ENCODE results near the gene SP2.
"Not testable (repeated sequence)": the region's sequence is repeated elsewhere in the genome, so short reads cannot be mapped to it uniquely, and the experiment has no call there.

SP2 gene

DNA sequence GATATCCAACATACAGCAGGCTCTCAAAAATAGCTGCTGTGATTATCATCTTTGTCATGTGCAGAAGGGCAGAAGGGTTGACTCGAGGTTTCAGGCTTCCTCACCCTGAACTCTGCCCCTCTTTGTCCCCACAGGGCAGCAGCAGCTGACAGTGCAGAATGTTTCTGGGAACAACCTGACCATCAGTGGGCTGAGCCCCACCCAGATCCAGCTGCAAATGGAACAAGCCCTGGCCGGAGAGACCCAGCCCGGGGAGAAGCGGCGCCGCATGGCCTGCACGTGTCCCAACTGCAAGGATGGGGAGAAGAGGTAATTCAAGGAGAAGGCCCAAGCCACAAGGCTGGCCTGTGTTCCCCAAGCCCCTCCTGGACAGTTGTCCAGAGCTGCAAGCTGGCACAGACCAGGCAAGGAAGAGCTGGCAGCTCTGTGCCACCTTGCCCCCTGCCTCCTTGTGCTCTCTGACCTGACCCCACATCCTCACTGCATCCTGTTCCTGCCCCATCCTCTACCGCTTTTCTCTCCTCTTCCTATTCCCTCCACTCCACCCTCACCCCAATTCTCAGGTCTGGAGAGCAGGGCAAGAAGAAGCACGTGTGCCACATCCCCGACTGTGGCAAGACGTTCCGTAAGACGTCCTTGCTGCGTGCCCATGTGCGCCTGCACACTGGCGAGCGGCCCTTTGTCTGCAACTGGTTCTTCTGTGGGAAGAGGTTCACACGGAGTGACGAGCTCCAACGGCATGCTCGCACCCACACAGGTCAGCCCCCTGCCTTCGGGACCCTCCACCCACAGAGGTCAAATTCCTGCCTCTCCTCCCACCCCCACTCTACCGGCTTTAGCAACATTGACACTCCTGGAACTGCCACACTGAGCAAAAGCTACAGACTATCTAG, 29.0 kb downstream of the SP2 start:
- Histone ChIP-seq H3K36me3 (ENCODE audit: control insufficient read depth, insufficient read depth, low read length) (peaks cover 25% of the 10 kb centered on the region), H3K27ac (ENCODE audit: low read depth, low read length) (no peak overlapping the region), H3K27me3 (ENCODE audit: control insufficient read depth, insufficient read depth, low read length) (no peaks in the 10 kb centered on the region), H3K9ac (ENCODE audit: low read length) (no peak overlapping the region), H3K4me1 (ENCODE audit: control insufficient read depth, insufficient read depth, low read length) (no peaks in the 10 kb centered on the region), H3K4me3 (ENCODE audit: low read length) (no peak overlapping the region)

GRCh38 chr17:47925678-47925988, 29.6 kb downstream of the SP2 start:
- Histone ChIP-seq H3K9ac (ENCODE audit: low read length) (no peak overlapping the region), H3K4me3 (ENCODE audit: low read length) (no peak overlapping the region), H3K36me3 (ENCODE audit: control insufficient read depth, insufficient read depth, low read length) (peaks cover 25% of the 10 kb centered on the region), H3K27me3 (ENCODE audit: control insufficient read depth, insufficient read depth, low read length) (no peaks in the 10 kb centered on the region), H3K27ac (ENCODE audit: low read depth, low read length) (no peak overlapping the region), H3K4me1 (ENCODE audit: control insufficient read depth, insufficient read depth, low read length) (no peaks in the 10 kb centered on the region)

- no peak overlapping the region for H3K4me3 ChIP-seq (ENCODE audit: low read length)
- peaks cover 25% of the 10 kb centered on the region for H3K36me3 ChIP-seq (ENCODE audit: control insufficient read depth, insufficient read depth, low read length)
- no peaks in the 10 kb centered on the region for H3K4me1 ChIP-seq (ENCODE audit: control insufficient read depth, insufficient read depth, low read length)
- no peaks in the 10 kb centered on the region for H3K27me3 ChIP-seq (ENCODE audit: control insufficient read depth, insufficient read depth, low read length)
- H3K9ac ChIP-seq (ENCODE audit: low read length), result no peak overlapping the region
- no peak overlapping the region for H3K27ac ChIP-seq (ENCODE audit: low read depth, low read length)
These were observed 31.9 kb downstream of the SP2 start for GRCh38 chr17:47927821-47928400.

DNA sequence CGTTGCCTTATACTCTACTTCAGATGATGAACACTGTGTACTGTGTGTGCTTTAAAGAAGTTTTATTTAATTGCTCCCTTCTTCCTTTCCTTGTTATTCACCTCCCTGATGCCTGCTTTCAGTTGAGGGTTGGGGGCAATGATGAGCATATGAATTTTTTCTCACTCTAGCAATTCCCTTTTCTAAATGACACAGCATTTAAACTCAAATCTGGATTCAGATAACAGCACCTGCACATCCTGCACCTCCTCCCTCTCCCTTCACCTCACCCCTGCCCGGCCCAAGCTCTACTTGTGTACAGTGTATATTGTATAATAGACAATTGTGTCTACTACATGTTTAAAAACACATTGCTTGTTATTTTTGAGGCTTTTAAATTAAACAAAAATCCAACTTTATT, 32.4 kb downstream of the SP2 start:
- H3K4me3 ChIP-seq (ENCODE audit: low read length), result no peak overlapping the region
- no peaks in the 10 kb centered on the region for H3K27me3 ChIP-seq (ENCODE audit: control insufficient read depth, insufficient read depth, low read length)
- H3K36me3 ChIP-seq (ENCODE audit: control insufficient read depth, insufficient read depth, low read length), result peaks cover 20% of the 10 kb centered on the region
- no peak overlapping the region for H3K9ac ChIP-seq (ENCODE audit: low read length)
- H3K4me1 ChIP-seq (ENCODE audit: control insufficient read depth, insufficient read depth, low read length), result no peaks in the 10 kb centered on the region
- H3K27ac ChIP-seq (ENCODE audit: low read depth, low read length), result no peak overlapping the region

DNA sequence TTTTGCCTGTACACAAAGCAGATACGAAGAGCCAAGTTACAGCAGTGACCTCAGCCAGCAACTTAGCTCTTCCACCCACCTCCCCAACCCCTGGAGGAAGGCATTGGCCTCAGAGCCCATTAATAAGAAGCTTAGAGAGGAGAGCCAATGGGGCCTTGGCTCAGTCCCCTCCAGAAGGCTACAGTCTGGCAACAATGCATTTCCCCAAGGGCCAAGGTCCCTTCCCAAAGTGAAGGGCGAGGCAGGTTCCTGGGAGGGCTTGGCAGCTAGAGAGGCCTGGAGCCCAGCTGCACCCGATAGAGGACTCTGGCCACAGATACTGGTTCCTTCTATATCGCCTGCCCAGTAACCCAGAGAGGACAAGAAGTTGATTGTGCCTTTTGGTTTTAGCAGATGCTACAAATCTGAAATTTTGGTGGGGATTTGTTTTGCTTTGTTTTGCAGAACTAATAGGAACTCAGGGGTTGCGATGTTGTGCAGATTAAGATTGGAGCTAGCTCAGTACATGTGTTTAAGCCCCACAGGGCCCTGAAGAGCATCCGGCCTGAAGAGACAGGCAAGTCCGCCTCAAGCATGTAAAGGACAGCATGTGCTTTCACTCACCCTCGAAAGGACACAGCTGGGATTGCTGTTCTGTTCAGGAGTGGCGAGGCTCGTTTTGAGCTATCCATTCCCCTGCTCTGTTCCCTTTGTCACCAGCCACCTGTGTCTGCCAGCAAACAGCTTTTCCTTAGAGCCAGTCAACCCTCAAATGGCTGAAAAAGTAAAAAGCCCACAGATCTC, 33.4 kb downstream of the SP2 start:
- H3K27me3 ChIP-seq (ENCODE audit: control insufficient read depth, insufficient read depth, low read length), result no peaks in the 10 kb centered on the region
- no peaks in the 10 kb centered on the region for H3K4me1 ChIP-seq (ENCODE audit: control insufficient read depth, insufficient read depth, low read length)
- no peak overlapping the region for H3K27ac ChIP-seq (ENCODE audit: low read depth, low read length)
- H3K4me3 ChIP-seq (ENCODE audit: low read length), result no peak overlapping the region
- peaks cover 15% of the 10 kb centered on the region for H3K36me3 ChIP-seq (ENCODE audit: control insufficient read depth, insufficient read depth, low read length)
- no peak overlapping the region for H3K9ac ChIP-seq (ENCODE audit: low read length)

DNA sequence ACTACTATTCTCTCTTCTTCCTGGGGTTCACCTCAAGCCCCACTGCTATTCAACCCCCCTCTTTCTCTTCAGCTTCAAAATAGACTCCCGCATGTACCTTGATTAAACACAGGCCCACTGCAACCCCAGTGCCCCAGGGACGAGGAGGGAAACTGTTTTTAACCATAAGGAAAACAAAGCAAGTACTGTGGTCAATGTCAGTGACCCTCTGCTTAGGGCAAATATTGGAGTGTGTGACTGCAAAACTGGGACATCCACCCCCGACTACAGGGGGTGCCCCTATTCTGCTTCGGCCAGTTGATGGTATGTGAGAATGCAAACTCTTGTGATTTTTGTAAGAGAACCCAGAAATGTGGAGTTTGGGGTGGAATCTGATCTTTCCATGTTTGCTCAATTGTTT, 35.8 kb downstream of the SP2 start:
- no peak overlapping the region for H3K9ac ChIP-seq (ENCODE audit: low read length)
- no peak overlapping the region for H3K27ac ChIP-seq (ENCODE audit: low read depth, low read length)
- H3K36me3 ChIP-seq (ENCODE audit: control insufficient read depth, insufficient read depth, low read length), result peaks cover 4% of the 10 kb centered on the region
- H3K27me3 ChIP-seq (ENCODE audit: control insufficient read depth, insufficient read depth, low read length), result no peaks in the 10 kb centered on the region
- no peaks in the 10 kb centered on the region for H3K4me1 ChIP-seq (ENCODE audit: control insufficient read depth, insufficient read depth, low read length)
- H3K4me3 ChIP-seq (ENCODE audit: low read length), result no peak overlapping the region

DNA sequence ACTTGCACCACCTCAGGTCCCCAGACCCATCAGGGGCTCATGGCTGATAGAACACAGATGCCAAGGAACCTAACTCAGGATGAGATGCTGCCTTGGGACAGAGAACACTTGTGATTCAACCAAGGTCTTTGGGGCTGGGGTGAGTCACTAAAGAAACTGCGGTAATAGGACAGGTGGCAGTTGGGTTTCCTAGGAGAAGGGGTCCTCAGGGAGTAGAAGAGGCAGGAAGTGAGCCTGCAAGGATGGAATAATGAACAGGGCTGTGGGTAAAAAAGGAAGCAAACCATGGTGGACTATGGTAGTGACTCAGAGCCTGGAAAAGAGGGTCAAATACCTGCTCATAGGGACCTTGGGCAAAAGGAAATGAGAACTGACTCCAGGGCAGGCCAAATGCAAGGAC, 38.8 kb downstream of the SP2 start:
- Histone ChIP-seq H3K27ac (ENCODE audit: low read depth, low read length) (no peak overlapping the region), H3K4me1 (ENCODE audit: control insufficient read depth, insufficient read depth, low read length) (no peaks in the 10 kb centered on the region), H3K4me3 (ENCODE audit: low read length) (no peak overlapping the region), H3K36me3 (ENCODE audit: control insufficient read depth, insufficient read depth, low read length) (no peaks in the 10 kb centered on the region), H3K9ac (ENCODE audit: low read length) (no peak overlapping the region), H3K27me3 (ENCODE audit: control insufficient read depth, insufficient read depth, low read length) (no peaks in the 10 kb centered on the region)

DNA sequence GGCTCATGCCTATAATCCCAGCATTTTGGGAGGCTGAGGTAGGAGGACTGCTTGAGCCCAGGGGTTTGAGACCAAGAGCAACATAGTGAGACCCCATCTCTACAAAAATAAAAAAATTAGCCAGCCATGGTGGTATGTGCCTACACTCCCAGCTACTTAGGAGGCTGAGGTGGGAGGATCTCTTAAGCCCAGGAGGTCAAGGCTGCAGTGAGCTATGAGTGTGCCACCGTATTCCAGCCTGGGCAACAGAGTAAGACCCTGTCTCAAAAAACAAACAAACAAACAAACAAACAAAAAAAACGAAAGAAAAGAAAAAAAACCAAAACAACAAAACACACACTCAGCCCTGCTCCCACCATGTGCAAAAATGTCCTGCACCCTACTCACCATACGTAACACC, 39.4 kb downstream of the SP2 start:
- H3K4me1 ChIP-seq (ENCODE audit: control insufficient read depth, insufficient read depth, low read length); H3K36me3 ChIP-seq (ENCODE audit: control insufficient read depth, insufficient read depth, low read length); H3K27me3 ChIP-seq (ENCODE audit: control insufficient read depth, insufficient read depth, low read length); H3K4me3 ChIP-seq (ENCODE audit: low read length); H3K9ac ChIP-seq (ENCODE audit: low read length); H3K27ac ChIP-seq (ENCODE audit: low read depth, low read length): not testable (repeated sequence)

DNA sequence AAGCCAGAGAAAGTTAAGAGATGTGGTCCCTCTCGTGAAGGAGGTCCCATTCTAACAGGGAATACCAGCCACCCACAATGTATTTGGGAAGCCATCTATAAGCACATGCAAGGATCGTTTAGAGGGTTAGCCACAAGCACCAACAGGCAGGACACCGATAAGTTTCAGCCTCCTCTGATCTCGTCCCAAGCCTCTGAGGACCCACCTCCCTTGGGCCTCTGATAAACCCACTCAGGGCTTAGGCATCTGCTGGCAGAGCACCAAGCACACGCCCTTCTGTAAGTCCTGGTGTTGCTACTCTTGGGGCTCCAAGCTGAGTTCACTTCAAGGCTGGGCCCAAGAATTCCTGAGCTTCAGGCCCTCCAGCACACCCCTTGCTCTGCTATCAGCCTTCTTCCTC, 39.9 kb downstream of the SP2 start:
- no peak overlapping the region for H3K4me3 ChIP-seq (ENCODE audit: low read length)
- H3K4me1 ChIP-seq (ENCODE audit: control insufficient read depth, insufficient read depth, low read length), result peaks cover 2% of the 10 kb centered on the region
- H3K36me3 ChIP-seq (ENCODE audit: control insufficient read depth, insufficient read depth, low read length), result no peaks in the 10 kb centered on the region
- H3K27ac ChIP-seq (ENCODE audit: low read depth, low read length), result no peak overlapping the region
- H3K27me3 ChIP-seq (ENCODE audit: control insufficient read depth, insufficient read depth, low read length), result no peaks in the 10 kb centered on the region
- H3K9ac ChIP-seq (ENCODE audit: low read length), result no peak overlapping the region

DNA sequence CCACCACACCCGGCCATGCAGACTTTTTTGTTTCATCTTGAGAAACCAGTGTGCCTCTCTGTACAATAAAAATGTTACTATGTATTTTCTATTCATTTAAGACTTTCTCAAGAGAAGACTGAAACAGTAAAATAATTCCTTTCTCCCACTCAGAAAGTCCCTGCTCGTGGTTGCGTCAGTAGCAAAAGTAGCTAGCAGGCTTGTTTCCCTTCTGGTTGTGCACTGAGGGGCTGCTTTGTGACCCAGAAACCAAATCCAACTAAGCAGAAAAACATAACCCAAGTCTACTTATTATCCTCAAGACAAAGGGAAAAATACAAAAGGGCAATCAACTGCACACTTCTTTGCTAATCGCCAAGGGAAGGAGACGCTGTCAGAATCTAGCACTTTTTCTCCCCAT, 41.9 kb downstream of the SP2 start:
- no peak overlapping the region for H3K27ac ChIP-seq (ENCODE audit: low read depth, low read length)

GRCh38 chr17:47941246-47942095, 45.4 kb downstream of the SP2 start, which contains the start of gene PNPO:
Gene PNPO, plus strand, starts transcription at chr17:47941571. Its CDS starts 105 bp downstream, at chr17:47941676.
- H3K27ac ChIP-seq (ENCODE audit: low read depth, low read length), result peak within 1 kb of the TSS; percentile 64
- peak within 1 kb of the TSS; percentile 80 for H3K4me3 ChIP-seq (ENCODE audit: low read length)
- H3K27me3 ChIP-seq (ENCODE audit: control insufficient read depth, insufficient read depth, low read length), result no peaks in the 10 kb centered on the region
- H3K36me3 ChIP-seq (ENCODE audit: control insufficient read depth, insufficient read depth, low read length), result peaks cover 3% of the 10 kb centered on the region
- peak within 1 kb of the TSS; percentile 61 for H3K9ac ChIP-seq (ENCODE audit: low read length)
- peaks cover 4% of the 10 kb centered on the region for H3K4me1 ChIP-seq (ENCODE audit: control insufficient read depth, insufficient read depth, low read length)

More for the DNA sequence above, 41.9 kb downstream of the SP2 start:
- Histone ChIP-seq H3K36me3 (ENCODE audit: control insufficient read depth, insufficient read depth, low read length) (no peaks in the 10 kb centered on the region), H3K4me1 (ENCODE audit: control insufficient read depth, insufficient read depth, low read length) (peaks cover 4% of the 10 kb centered on the region), H3K4me3 (ENCODE audit: low read length) (no peak overlapping the region), H3K9ac (ENCODE audit: low read length) (no peak overlapping the region), H3K27me3 (ENCODE audit: control insufficient read depth, insufficient read depth, low read length) (no peaks in the 10 kb centered on the region)

DNA sequence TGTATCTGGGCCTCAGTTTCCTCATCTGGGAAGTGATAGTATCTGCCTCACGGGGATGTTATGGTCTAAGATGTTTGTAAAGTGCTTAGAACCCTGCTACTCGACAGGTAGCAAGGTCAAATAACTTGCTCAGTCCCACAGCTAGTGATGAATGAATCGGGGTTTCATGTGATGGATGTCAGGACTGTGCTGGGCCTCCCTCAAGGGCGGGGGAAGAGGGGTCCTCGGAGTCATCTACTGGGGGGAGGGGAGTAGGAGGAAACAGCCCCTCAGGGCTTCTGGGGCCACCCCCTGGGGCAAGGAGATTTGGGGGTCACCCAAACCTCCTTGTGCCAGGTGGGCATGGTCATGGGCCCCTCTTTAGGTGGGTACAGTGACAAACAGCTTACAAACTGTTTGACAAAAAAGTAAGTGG, 46.1 kb downstream of the SP2 start:
- Histone ChIP-seq H3K27me3 (ENCODE audit: control insufficient read depth, insufficient read depth, low read length) (no peaks in the 10 kb centered on the region), H3K4me3 (ENCODE audit: low read length) (peak overlapping the region; percentile 80), H3K27ac (ENCODE audit: low read depth, low read length) (peak overlapping the region; percentile 64), H3K36me3 (ENCODE audit: control insufficient read depth, insufficient read depth, low read length) (peaks cover 3% of the 10 kb centered on the region), H3K4me1 (ENCODE audit: control insufficient read depth, insufficient read depth, low read length) (peaks cover 4% of the 10 kb centered on the region), H3K9ac (ENCODE audit: low read length) (peak overlapping the region; percentile 61)
